A549 (cell line): ENCODE measurements around the gene MCRIP1. TPM values are rescaled to one million over a fixed set of nuclear protein-coding genes. Genes with fewer than 3 reads are reported as not detected.

ENCODE experiments used
- ATAC-seq, 2 experiments: fragments of 200-7000 bp in 1 of 2; fragments of >200 bp in 1 of 2; cut with Nextera tagmentation in 1 of 2; cut with Tn5 transposase in 1 of 2; 3 replicates each; pipeline versions ENCODE4 v1.8.0 to v1.9.1; 2018 to 2020; ENCODE audit warnings: mild to moderate bottlenecking in 1 of 2, moderate library complexity in 1 of 2
- CTCF ChIA-PET: fragments of 300-600 bp; sonication (Branson Sonifier 250); formaldehyde crosslinking; extraction: SDS; loops from one replicate; lab custom pipeline; 2021; ENCODE audit warnings: antibody characterized with exemption, inconsistent platforms; lab: Yijun Ruan, JAX
- POLR2A ChIA-PET: fragments of 350-600 bp; formaldehyde crosslinking; extraction: SDS; loops from one replicate; lab custom pipeline; 2021; ENCODE audit warnings: antibody characterized with exemption, inconsistent platforms; lab: Yijun Ruan, JAX
- DNase-seq, 2 experiments: peaks; one replicate each; pipeline versions ENCODE4 v3.0.0 to v3.0.0-alpha.2; 2011 to 2016; ENCODE audit warnings: low read depth in 1 of 2, low spot score in 1 of 2
- FAIRE-seq: peaks from 2 replicates; lab custom pipeline; 2011; peaks lifted over from hg19 to GRCh38; lab: Jason Lieb, UNC
- H3K27ac ChIP-seq, 2 experiments: fragments of >200 bp; sonication (Bioruptor Twin); formaldehyde crosslinking; 3 replicates each; pipeline ENCODE4 v1.5.1; 2016 to 2017
- H3K4me1 ChIP-seq: fragments of >200 bp; sonication (Bioruptor Twin); formaldehyde crosslinking; 3 replicates; pipeline ENCODE4 v1.6.1; 2016
- H3K4me2 ChIP-seq: fragments of >200 bp; sonication (Bioruptor Twin); formaldehyde crosslinking; 3 replicates; pipeline ENCODE4 v1.6.1; 2016
- H3K4me3 ChIP-seq: fragments of >200 bp; sonication (Bioruptor Twin); formaldehyde crosslinking; 3 replicates; pipeline ENCODE4 v1.5.1; 2016
- H3K9me3 ChIP-seq: fragments of >200 bp; sonication (Bioruptor Twin); formaldehyde crosslinking; 3 replicates; pipeline ENCODE4 v1.6.1; 2016
- CBX8 ChIP-seq: fragments of 200-600 bp; sonication (generic); IDR thresholded peaks from 2 replicates; pipeline ENCODE4 v1.6.1; 2016
- CEBPB ChIP-seq, 2 experiments: fragments of >200 bp in 1 of 2; sonication (Bioruptor Twin) in 1 of 2; formaldehyde crosslinking in 1 of 2; IDR thresholded peaks; 2 replicates each; pipeline ENCODE4 v1.6.1; 2012 to 2016
- CHD2 ChIP-seq: fragments of 150-350 bp; IDR thresholded peaks from 2 replicates; pipeline ENCODE4 v1.6.1; 2014; ENCODE audit warnings: low read length; ENCODE audit not compliant: partially characterized antibody
- FOSB ChIP-seq: fragments of 250-450 bp; sonication (Bioruptor Pico); IDR thresholded peaks from 2 replicates; pipeline ENCODE4 v1.5.0; 2020; ENCODE audit warnings: mild to moderate bottlenecking, moderate library complexity
- FOSL2 ChIP-seq, 2 experiments: fragments of 450-650 bp in 1 of 2; fragments of >200 bp in 1 of 2; sonication (Bioruptor Twin) in 1 of 2; formaldehyde crosslinking; IDR thresholded peaks; 2 replicates each; pipeline versions ENCODE4 v1.5.0 to v1.6.1; 2016 to 2020; ENCODE audit warnings: mild to moderate bottlenecking in 1 of 2, moderate library complexity in 1 of 2
- HEYL ChIP-seq: fragments of 250-450 bp; sonication (Bioruptor Pico); IDR thresholded peaks from 2 replicates; pipeline ENCODE4 v1.8.0; 2021; ENCODE audit warnings: mild to moderate bottlenecking, moderate library complexity
- HOXB13 ChIP-seq: fragments of 250-450 bp; sonication (Bioruptor Pico); IDR thresholded peaks from 2 replicates; pipeline ENCODE4 v1.5.0; 2020; ENCODE audit warnings: low read depth, mild to moderate bottlenecking, moderate library complexity
- HOXB5 ChIP-seq: fragments of 250-450 bp; sonication (Bioruptor Pico); IDR thresholded peaks from 2 replicates; pipeline ENCODE4 v1.5.0; 2020; ENCODE audit warnings: mild to moderate bottlenecking, moderate library complexity
- MAZ ChIP-seq: fragments of 150-350 bp; IDR thresholded peaks from 2 replicates; pipeline ENCODE4 v1.6.1; 2014; ENCODE audit warnings: antibody characterized with exemption, low read depth, low read length, borderline replicate concordance
- NFE2L2 ChIP-seq: fragments of 150-350 bp; conservative IDR thresholded peaks from 2 replicates; pipeline ENCODE4 v1.6.1; 2014; ENCODE audit warnings: low read length
- RAD21 ChIP-seq, 2 experiments: fragments of >200 bp in 1 of 2; sonication (Bioruptor Twin) in 1 of 2; formaldehyde crosslinking in 1 of 2; IDR thresholded peaks in 1 of 2; conservative IDR thresholded peaks in 1 of 2; 2 replicates in 1 of 2; 3 replicates in 1 of 2; pipeline ENCODE4 v1.6.1; 2012 to 2018; ENCODE audit warnings: inconsistent platforms in 1 of 2
- ZC3H11A ChIP-seq: fragments of 450-650 bp; IDR thresholded peaks from 2 replicates; pipeline ENCODE4 v1.6.1; 2014; ENCODE audit warnings: antibody characterized with exemption, mild to moderate bottlenecking
- ZFP36 ChIP-seq: fragments of 450-650 bp; IDR thresholded peaks from 2 replicates; pipeline ENCODE4 v1.6.1; 2014; ENCODE audit warnings: borderline replicate concordance; ENCODE audit not compliant: partially characterized antibody
- WGBS: methylation state at CpG from one replicate; pipeline ENCODE4 v1.1.6; 2017; ENCODE audit errors: missing lambda C conversion rate; 5-methylcytosine and 5-hydroxymethylcytosine counted together
- polyA plus RNA-seq, 4 experiments: library from polyadenylated mRNA; depleted of rRNA in 3 of 4; stranded (reverse); fragments of >200 nt; fragmentation: RNase III in 1 of 4; extraction: RNeasy Plus Mini Kit Qiagen cat#74134 plus additional on column Dnase treatment in 1 of 4; gene quantifications; 2 replicates in 3 of 4; 3 replicates in 1 of 4; pipeline ENCODE4 v1.2.3, GENCODE V29; 2011 to 2017
- TF ChIP-seq, protein P1 (sequence below): fragments of >200 bp; sonication (Bioruptor Twin); formaldehyde crosslinking; IDR thresholded peaks from 2 replicates; pipeline ENCODE4 v1.6.1; 2016

MCRIP1 gene
- polyA plus RNA-seq, 2 of the 4 experiments (the other 2 are of a cell fraction) = 32.0 to 51.0 TPM

DNA sequence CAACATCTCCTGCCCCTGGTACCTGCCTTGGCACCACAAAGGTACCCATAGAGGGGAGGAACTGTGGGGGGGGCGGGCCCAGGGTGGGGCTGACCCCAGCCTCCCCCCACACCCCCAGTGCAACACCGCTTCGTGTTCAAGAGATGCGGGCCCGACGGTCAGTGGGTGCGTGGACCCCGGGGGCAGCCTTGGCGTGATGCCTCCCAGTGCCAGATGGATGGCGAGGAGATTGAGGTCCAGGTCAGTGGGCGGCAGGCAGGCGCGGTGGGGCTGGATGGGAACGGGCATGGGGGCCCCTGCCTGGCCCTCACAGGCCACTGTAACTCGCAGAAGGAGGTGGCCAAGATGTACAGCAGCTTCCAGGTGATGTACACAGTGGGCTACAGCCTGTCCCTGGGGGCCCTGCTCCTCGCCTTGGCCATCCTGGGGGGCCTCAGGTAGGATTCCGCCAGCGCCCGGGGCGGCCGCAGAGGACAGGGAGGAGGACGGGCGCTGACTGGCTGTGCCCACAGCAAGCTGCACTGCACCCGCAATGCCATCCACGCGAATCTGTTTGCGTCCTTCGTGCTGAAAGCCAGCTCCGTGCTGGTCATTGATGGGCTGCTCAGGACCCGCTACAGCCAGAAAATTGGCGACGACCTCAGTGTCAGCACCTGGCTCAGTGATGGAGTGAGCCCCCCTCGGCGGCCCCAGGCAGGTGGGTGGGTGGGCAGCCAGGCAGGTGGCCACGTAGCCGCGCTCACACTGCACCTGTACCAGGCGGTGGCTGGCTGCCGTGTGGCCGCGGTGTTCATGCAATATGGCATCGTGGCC, 22.0 kb downstream of the MCRIP1 start:
- POLR2A ChIA-PET = no interaction called here
- CTCF ChIA-PET = interaction anchor here (0.7 to 4.9 kb wide), 6 partner anchors 10 to 148 kb away, joined by 3 to 24 read pairs (median 3); no protein-coding TSS in a partner anchor
- no peaks in the 10 kb centered on the region for H3K9me3 ChIP-seq

DNA sequence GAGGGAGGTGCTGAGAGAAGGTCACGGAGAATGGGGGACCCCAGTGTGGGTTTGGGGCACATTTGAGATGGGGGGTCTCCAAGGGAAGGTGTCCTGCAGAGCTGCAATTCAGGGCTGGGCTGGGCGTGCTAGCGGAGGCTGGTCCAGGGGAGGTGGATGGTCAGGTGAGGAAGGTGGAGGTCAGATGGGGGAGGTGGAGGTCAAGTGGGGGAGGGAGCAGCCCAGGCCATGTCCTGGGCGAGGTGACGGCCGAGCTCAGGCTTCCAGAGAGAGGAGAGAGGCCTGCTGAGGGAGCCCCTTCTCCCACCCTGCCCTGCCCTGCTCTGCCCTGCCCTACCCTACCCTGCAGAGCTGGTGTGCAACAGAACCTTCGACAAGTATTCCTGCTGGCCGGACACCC, 22.6 kb downstream of the MCRIP1 start:
- H3K9me3 ChIP-seq = no peaks in the 10 kb centered on the region
- WGBS = 69% methylated on average over 8 of the region's 8 CpGs
- TF ChIP-seq NFE2L2 = no peak
- H3K4me3 ChIP-seq = no peak overlapping the region
- H3K4me1 ChIP-seq = peaks cover 23% of the 10 kb centered on the region
- no peak overlapping the region for H3K4me2 ChIP-seq
- CTCF ChIA-PET = interaction anchor here (1.0 to 4.9 kb wide), 6 partner anchors 9 to 148 kb away, joined by 3 to 24 read pairs (median 3); no protein-coding TSS in a partner anchor
- no peak overlapping the region for H3K27ac ChIP-seq
- no peak for FAIRE-seq
- POLR2A ChIA-PET = no interaction called here
- ATAC-seq = no peak
- DNase-seq = no peak

More for the DNA sequence above, 22.0 kb downstream of the MCRIP1 start:
- Histone ChIP-seq H3K4me2 (no peak overlapping the region), H3K4me1 (peaks cover 24% of the 10 kb centered on the region), H3K27ac (no peak overlapping the region), H3K4me3 (no peak overlapping the region)
- no peak for ATAC-seq
- no peak for FAIRE-seq
- 64% methylated on average over 39 of the region's 42 CpGs for WGBS
- DNase-seq = no peak
- no peak for TF ChIP-seq RAD21 (conservative IDR thresholded peaks at IDR 0.05 in 1 of 2, IDR thresholded peaks at IDR 0.05 in 1 of 2)
- TF ChIP-seq FOSB (CRISPR knock-in tag) = no peak
- TF ChIP-seq, protein P1, sequence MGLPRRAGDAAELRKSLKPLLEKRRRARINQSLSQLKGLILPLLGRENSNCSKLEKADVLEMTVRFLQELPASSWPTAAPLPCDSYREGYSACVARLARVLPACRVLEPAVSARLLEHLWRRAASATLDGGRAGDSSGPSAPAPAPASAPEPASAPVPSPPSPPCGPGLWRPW = no peak

DNA sequence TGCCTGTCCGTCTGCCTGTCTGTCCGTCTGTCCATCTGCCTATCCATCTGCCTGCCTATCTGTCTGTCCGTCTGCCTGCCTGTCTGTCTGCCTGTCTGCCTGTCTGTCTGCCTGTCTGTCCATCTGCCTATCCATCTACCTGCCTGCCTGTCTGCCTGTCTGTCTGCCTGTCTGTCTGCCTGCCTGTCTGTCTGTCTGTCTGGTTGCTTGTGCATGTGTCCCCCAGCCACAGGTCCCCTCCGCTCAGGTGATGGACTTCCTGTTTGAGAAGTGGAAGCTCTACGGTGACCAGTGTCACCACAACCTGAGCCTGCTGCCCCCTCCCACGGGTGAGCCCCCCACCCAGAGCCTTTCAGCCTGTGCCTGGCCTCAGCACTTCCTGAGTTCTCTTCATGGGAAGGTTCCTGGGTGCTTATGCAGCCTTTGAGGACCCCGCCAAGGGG, 23.5 kb downstream of the MCRIP1 start:
- H3K9me3 ChIP-seq = no peaks in the 10 kb centered on the region
- H3K4me2 ChIP-seq = no peak overlapping the region
- no peak for ATAC-seq
- H3K4me1 ChIP-seq = peaks cover 24% of the 10 kb centered on the region
- WGBS = 59% methylated on average over 7 of the region's 7 CpGs
- POLR2A ChIA-PET = no interaction called here
- no peak overlapping the region for H3K4me3 ChIP-seq
- no peak for FAIRE-seq
- no peak overlapping the region for H3K27ac ChIP-seq
- TF ChIP-seq ZFP36 (peak; percentile 50), MAZ (no peak)
- CTCF ChIA-PET = interaction anchor here (1.1 to 1.3 kb wide), 2 partner anchors 43 to 75 kb away, joined by 3 read pairs; no protein-coding TSS in a partner anchor
- DNase-seq = no peak

DNA sequence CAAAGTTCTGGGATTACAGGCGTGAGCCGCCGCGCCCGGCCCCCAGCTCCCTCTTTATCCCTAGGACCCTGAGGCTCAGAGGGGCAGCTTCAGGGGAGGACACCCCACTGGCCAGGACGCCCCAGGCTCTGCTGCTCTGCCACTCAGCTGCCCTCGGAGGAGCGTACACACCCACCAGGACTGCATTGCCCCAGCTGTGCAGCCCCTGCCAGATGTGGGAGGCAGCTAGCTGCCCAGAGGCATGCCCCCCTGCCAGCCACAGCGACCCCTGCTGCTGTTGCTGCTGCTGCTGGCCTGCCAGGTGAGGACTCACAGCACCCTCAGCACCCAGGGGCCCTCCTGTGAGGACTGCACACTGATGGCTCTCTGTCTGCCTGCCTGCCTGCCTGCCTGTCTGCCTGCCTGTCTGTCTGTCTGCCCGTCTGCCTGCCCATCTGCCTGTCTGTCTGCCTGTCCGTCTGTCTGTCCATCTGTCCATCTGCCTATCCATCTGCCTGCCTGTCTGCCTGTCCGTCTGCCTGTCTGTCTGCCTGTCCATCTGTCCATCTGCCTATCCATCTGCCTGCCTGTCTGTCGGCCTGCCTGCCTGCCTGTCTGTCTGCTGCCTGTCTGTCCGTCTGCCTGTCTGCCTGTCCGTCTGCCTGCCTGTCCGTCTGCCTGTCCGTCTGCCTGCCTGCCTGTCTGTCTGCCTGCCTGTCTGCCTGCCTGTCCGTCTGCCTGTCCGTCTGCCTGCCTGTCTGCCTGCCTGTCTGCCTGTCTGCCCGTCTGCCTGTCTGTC, 24.1 kb downstream of the MCRIP1 start:
- WGBS = 69% methylated on average over 17 of the region's 20 CpGs
- DNase-seq = no peak
- Histone ChIP-seq H3K27ac (no peak overlapping the region), H3K4me2 (no peak overlapping the region), H3K9me3 (no peaks in the 10 kb centered on the region), H3K4me3 (no peak overlapping the region), H3K4me1 (peaks cover 30% of the 10 kb centered on the region)
- ChIA-PET CTCF (interaction anchor here (0.8 to 4.7 kb wide), 5 partner anchors 12 to 117 kb away, joined by 3 to 25 read pairs (median 4); no protein-coding TSS in a partner anchor), POLR2A (no interaction called here)
- FAIRE-seq = no peak
- peak; percentile 69 for TF ChIP-seq ZFP36
- TF ChIP-seq CHD2 = no peak
- peak; percentile 4 to 9; a peak in 4 of 6 replicates for ATAC-seq

DNA sequence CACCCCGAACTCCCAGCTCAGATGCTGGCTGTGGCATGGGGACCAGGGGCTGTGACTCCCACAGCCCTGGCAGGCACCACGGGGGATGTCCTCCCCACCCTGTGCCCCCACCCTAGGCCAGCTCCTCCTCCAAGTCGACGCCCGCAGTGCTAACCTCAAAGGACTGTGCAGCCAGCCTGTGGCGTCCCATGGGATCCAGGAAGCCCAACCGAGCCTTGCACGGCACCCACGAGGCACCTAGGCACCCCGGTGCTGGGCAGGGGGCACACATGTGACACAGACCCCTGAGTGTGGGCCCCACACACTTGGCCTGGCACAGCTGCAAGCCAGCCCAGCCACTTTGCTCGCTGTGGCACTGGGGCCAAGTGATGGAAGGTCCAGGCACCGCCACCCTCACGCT, 25.3 kb downstream of the MCRIP1 start:
- 33% methylated on average over 11 of the region's 13 CpGs for WGBS
- no peak overlapping the region for H3K4me2 ChIP-seq
- H3K4me3 ChIP-seq = no peak overlapping the region
- TF ChIP-seq HEYL (CRISPR knock-in tag) (no peak), CEBPB (IDR thresholded peaks at IDR 0.05) (no peak), FOSL2 (IDR thresholded peaks at IDR 0.05) (no peak), FOSL2 (CRISPR knock-in tag; IDR thresholded peaks at IDR 0.05) (no peak), ZC3H11A (no peak), HOXB5 (CRISPR knock-in tag) (no peak), HOXB13 (no peak), CBX8 (no peak)
- H3K27ac ChIP-seq = no peak overlapping the region
- no peaks in the 10 kb centered on the region for H3K9me3 ChIP-seq
- FAIRE-seq (no peak), ATAC-seq (peak in 1 of 2 experiments; percentile 4; a peak in 1 of 6 replicates), DNase-seq (no peak)
- ChIA-PET POLR2A (no interaction called here), CTCF (interaction anchor here (0.8 to 4.7 kb wide), 7 partner anchors 10 to 118 kb away, joined by 3 to 25 read pairs (median 4); no protein-coding TSS in a partner anchor)
- H3K4me1 ChIP-seq = peaks cover 36% of the 10 kb centered on the region
